Gastrocnemius medialis (tissue), 4 donors: ENCODE results near the gene HSPA1L.

Experiments used
- CTCF ChIP-seq, 5 experiments: fragments of 450-650 bp in 3 of 5; fragments of 200-600 bp in 2 of 5; sonication (generic) in 2 of 5; IDR thresholded peaks in 4 of 5; conservative IDR thresholded peaks in 1 of 5; 1 replicate in 4 of 5; 2 replicates in 1 of 5; pipeline ENCODE4 v1.5.1; 2016 to 2019; ENCODE audit warnings: antibody characterized with exemption in 5 of 5, mild to moderate bottlenecking in 3 of 5, moderate library complexity in 3 of 5
- POLR2A ChIP-seq, 2 donors: fragments of 450-650 bp; IDR thresholded peaks; one replicate each; pipeline ENCODE4 v1.6.1; 2017; ENCODE audit warnings: antibody characterized with exemption in 2 of 2, mild to moderate bottlenecking in 2 of 2, moderate library complexity in 2 of 2

GRCh38 chr6:31784098-31784925, 30.8 kb downstream of the HSPA1L start:
- no peak for TF ChIP-seq CTCF (IDR thresholded peaks at IDR 0.05 in 4 of 5, conservative IDR thresholded peaks at IDR 0.05 in 1 of 5)
- no peak for TF ChIP-seq POLR2A (IDR thresholded peaks at IDR 0.05)
